ENCODE results near the gene CEP20.

- TF ChIP-seq ZNF274 (IDR thresholded peaks at IDR 0.05; ENCODE audit: low read depth, low read length), result no peak
- TF ChIP-seq YY1 (IDR thresholded peaks at IDR 0.05; ENCODE audit: insufficient read depth, insufficient read length), result no peak
Measured at GRCh38 chr16:15932939-15933338, 44.5 kb upstream of the CEP20 start.

Measured in NT2/D1 (cell line).